GM12801 (cell line): ENCODE measurements around the gene CYBA.

Source experiments
- CTCF ChIP-seq: IDR thresholded peaks from one replicate; pipeline ENCODE4 v1.5.1; 2011; ENCODE audit warnings: control low read depth; ENCODE audit not compliant: insufficient read length; ENCODE audit errors: extremely low read depth

The CYBA gene

GRCh38 chr16:88685156-88686061 lies 34.6 kb upstream of the CYBA start:
- no peak for TF ChIP-seq CTCF

DNA sequence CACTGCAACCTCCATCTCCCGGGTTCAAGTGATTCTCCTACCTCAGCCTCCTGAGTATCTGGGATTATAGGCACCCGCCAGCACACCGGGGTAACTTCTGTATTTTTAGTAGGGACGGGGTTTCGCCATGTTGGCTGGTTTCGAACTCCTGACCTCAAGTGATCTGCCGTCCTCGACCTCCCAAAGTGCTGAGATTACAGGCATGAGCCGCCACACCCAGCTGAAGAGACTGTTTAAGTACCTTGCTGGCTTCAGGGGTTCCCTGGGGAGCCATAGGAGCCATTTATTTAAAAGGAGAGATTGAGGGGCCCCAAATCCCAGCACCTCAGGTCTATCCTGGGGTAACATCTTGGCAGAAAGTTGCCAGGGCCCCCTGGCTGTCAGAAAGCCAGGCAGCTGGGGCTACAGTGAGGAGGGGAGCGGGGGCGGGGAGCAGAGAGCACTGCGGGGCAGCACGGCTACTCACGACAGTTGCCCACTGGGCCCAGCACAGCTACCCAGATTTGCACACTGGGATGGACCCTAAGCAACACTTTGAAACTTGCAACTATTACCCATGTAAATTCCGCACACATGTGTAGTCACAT lies 33.8 kb upstream of the CYBA start:
- TF ChIP-seq CTCF, result no peak

- no peak for TF ChIP-seq CTCF
Measured at GRCh38 chr16:88681709-88682451, 31.0 kb upstream of the CYBA start.

DNA sequence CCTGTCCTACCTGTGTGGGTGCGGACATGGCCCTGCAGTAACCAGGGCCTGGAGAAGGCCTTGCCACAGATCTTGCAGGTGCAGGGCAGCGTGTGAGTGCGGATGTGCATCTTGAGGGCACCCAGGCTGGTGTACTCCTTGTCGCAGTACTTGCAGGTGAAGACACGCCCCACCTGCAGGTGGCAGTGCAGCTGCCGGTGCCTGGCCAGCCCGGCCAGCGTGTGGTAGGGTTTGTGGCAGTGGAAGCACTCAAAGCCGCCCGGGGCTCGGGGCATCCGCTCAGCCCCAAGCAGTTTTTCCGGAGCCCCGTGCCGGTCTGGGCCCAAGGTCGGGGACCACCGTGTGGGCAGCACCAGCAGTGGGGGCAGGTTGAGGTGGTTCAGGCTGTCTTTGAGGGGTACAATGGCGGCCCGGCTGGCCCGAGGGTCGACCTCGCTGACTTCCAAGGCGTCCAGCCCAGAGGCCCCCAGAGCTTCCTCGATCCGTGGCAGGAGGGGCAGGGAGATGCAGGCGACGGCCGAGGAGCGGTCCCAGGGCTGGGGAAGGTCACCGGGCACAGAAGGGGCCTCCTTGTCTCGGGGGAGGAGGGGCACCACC lies 30.3 kb upstream of the CYBA start:
- TF ChIP-seq CTCF, result no peak

- no peak for TF ChIP-seq CTCF
Measured at GRCh38 chr16:88680554-88681083, 29.8 kb upstream of the CYBA start.

GRCh38 chr16:88678224-88678979 lies 27.5 kb upstream of the CYBA start:
- TF ChIP-seq CTCF, result no peak
